ENCODE data around the gene INPP5A. TPM values are rescaled to one million over a fixed set of nuclear protein-coding genes. Genes with fewer than 3 reads are reported as not detected.

The INPP5A gene
- total RNA-seq, 2 donors from 2014 or later: 20.7 to 26.7 TPM

DNA sequence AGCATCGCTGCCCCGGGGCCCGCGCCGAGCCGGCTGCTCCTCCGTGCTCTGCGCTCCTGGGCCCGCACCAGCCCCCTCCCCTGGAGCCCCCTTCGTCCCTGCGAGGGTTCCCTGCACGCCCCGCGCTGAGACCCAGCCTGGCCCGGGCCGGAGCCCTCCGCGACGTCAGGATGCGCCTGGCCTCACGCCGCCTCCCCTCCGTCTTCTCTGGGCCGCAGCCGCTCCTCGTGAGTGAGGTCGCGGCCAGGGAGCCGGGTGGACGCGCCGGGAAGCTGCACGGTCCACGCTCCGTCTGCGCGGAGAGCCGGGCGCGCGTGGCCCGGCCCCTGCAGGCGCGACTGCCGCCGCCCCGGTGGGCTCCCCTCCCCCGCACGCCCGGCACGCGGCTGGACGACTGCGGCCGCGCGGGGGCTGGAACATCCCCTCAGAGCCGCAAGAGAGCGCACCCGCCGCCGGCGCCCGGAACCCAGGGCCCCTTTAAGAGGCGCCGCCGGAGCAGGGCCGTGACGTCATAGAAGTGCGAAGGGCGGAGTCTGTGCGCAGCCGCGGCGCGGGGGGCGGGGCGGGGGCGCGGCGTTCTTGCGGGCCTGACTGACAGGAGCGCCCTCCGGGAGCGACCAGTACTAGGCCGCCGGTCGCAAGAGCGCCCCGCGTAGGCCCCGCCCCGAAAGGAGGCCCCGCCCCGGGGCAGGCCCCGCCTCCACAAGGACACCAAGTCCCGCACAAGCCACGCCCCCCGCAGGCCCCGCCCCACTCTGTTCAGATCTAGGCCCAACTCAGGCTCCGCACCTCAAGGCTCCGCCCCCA is 507 bp upstream of the INPP5A start:
- Histone ChIP-seq H3K9ac (ENCODE audit: extremely low read depth, low read length, poor library complexity, severe bottlenecking) (peak overlapping the region; percentile 41), H3K4me1 (ENCODE audit: control insufficient read depth, insufficient read depth, low read length) (peaks cover 2% of the 10 kb centered on the region), H3K27me3 (ENCODE audit: control insufficient read depth, insufficient read depth, low read length, poor library complexity, severe bottlenecking) (no peaks in the 10 kb centered on the region), H3K27ac (ENCODE audit: low read depth, low read length) (peak overlapping the region; percentile 49), H3K9me3 (ENCODE audit: control insufficient read depth, low read length) (peaks cover 1% of the 10 kb centered on the region), H3K36me3 (ENCODE audit: control insufficient read depth, insufficient read depth, low read length) (no peaks in the 10 kb centered on the region), H3K4me3 (ENCODE audit: low read length) (peak overlapping the region; percentile 80)
- Mint-ChIP-seq H3K27me3 (ENCODE audit: insufficient read depth) (peaks cover 21% of the 10 kb centered on the region), H3K9me3 (peaks cover 5% of the 10 kb centered on the region), H3K36me3 (ENCODE audit: low read depth) (no peaks in the 10 kb centered on the region), H3K4me3 (peak overlapping the region; percentile 79), H3K27ac (no peak overlapping the region), H3K4me1 (peaks cover 33% of the 10 kb centered on the region)
- TF ChIP-seq, protein P1, sequence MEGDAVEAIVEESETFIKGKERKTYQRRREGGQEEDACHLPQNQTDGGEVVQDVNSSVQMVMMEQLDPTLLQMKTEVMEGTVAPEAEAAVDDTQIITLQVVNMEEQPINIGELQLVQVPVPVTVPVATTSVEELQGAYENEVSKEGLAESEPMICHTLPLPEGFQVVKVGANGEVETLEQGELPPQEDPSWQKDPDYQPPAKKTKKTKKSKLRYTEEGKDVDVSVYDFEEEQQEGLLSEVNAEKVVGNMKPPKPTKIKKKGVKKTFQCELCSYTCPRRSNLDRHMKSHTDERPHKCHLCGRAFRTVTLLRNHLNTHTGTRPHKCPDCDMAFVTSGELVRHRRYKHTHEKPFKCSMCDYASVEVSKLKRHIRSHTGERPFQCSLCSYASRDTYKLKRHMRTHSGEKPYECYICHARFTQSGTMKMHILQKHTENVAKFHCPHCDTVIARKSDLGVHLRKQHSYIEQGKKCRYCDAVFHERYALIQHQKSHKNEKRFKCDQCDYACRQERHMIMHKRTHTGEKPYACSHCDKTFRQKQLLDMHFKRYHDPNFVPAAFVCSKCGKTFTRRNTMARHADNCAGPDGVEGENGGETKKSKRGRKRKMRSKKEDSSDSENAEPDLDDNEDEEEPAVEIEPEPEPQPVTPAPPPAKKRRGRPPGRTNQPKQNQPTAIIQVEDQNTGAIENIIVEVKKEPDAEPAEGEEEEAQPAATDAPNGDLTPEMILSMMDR (conservative IDR thresholded peaks at IDR 0.05): peak; percentile 60
- peak; percentile 100 for DNase-seq
- WGBS, 2 experiments (ENCODE audit: insufficient coverage in 1 of 2, insufficient read length in 1 of 2): 0% methylated on average over 3 to 102 of the region's 102 CpGs

DNA sequence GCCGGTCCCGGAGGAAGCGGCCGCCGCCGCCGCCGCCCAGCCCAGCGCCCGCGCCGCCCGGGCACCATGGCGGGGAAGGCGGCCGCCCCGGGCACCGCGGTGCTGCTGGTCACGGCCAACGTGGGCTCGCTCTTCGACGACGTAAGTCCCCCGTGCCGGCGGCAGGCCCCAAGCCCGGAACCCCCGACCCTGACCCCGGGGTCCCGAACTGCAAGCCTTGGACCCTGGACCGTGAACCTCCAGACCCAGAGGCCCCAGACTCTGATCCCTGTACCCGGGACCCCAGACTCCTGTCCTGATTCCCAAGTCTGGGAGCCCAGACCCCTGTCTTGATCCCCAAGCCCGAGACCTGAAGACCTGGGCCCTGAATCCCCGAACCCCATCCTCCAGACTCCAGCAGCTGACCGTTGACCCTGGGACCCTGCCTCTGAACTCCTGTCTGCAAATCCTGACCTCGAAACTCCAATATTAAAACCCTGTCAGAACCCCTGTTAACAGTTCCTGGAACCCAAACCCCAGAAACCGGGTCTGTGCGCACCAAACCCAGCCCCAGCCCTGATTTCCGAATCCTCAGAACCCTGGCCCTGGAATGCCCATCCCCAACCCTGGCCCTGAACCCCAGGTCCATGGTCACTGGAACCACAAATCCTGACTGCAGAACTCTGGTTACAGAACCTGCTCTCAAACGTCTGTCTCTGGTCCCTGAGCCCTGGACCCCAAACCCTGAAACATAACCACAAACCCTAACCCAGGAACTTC is 623 bp downstream of the INPP5A start:
- Mint-ChIP-seq H3K27me3 (ENCODE audit: insufficient read depth) (peaks cover 16% of the 10 kb centered on the region), H3K27ac (peak overlapping the region; percentile 61), H3K4me1 (peaks cover 33% of the 10 kb centered on the region), H3K36me3 (ENCODE audit: low read depth) (peaks cover 1% of the 10 kb centered on the region), H3K9me3 (no peaks in the 10 kb centered on the region), H3K4me3 (peak overlapping the region; percentile 79)
- 14 to 20% methylated on average over 23 to 42 of the region's 42 CpGs for WGBS, 2 experiments (ENCODE audit: insufficient coverage in 1 of 2, insufficient read length in 1 of 2)
- Histone ChIP-seq H3K9ac (ENCODE audit: extremely low read depth, low read length, poor library complexity, severe bottlenecking) (peak overlapping the region; percentile 62), H3K27ac (ENCODE audit: low read depth, low read length) (no peak overlapping the region), H3K4me3 (ENCODE audit: low read length) (peak overlapping the region; percentile 90), H3K4me1 (ENCODE audit: control insufficient read depth, insufficient read depth, low read length) (peaks cover 2% of the 10 kb centered on the region), H3K27me3 (ENCODE audit: control insufficient read depth, insufficient read depth, low read length, poor library complexity, severe bottlenecking) (no peaks in the 10 kb centered on the region), H3K9me3 (ENCODE audit: control insufficient read depth, low read length) (no peaks in the 10 kb centered on the region), H3K36me3 (ENCODE audit: control insufficient read depth, insufficient read depth, low read length) (no peaks in the 10 kb centered on the region)
- TF ChIP-seq, protein P1 (conservative IDR thresholded peaks at IDR 0.05): no peak
- DNase-seq: peak; percentile 62

DNA sequence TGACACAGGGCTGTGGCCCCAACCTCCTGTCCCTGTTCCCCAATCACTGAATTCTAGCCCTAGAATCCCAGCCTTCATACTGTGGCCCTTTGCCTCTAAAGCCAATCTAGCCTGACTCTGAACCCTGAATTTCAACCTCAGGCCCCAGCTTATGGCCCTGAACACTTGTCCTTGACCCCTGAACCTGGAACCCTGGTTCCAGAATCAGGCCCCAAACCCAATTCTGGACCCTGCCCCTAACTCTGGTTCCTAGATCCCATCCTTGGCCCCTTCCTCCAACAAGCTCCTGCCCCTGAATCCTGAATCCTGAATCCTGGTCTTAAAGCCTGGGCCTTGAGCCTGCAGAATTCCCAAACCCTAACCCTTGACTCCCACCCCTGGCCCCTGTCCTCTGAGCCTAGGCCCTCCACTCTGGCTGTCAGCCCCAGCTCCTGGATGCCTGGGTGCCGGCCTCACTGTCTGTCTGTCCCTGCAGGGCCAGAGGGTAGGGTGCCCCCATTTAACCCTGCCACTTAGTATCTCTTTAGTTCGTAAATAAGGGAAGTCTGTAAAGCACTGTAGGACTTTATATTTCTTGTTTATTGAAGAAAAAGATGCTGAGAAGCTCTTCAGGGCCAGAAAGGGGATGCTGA is 1.3 kb downstream of the INPP5A start:
- H3K27me3 ChIP-seq (ENCODE audit: control insufficient read depth, insufficient read depth, low read length, poor library complexity, severe bottlenecking): no peaks in the 10 kb centered on the region
- Mint-ChIP-seq H3K27ac (no peak overlapping the region), H3K27me3 (ENCODE audit: insufficient read depth) (peaks cover 12% of the 10 kb centered on the region), H3K9me3 (no peaks in the 10 kb centered on the region), H3K4me1 (peaks cover 33% of the 10 kb centered on the region), H3K4me3 (peak overlapping the region; percentile 79), H3K36me3 (ENCODE audit: low read depth) (peaks cover 3% of the 10 kb centered on the region)
- H3K9ac ChIP-seq (ENCODE audit: extremely low read depth, low read length, poor library complexity, severe bottlenecking): peak overlapping the region; percentile 62
- H3K9me3 ChIP-seq (ENCODE audit: control insufficient read depth, low read length): no peaks in the 10 kb centered on the region
- TF ChIP-seq, protein P1 (conservative IDR thresholded peaks at IDR 0.05): no peak
- no peak for DNase-seq
- H3K4me1 ChIP-seq (ENCODE audit: control insufficient read depth, insufficient read depth, low read length): peaks cover 2% of the 10 kb centered on the region
- peak overlapping the region; percentile 90 for H3K4me3 ChIP-seq (ENCODE audit: low read length)
- WGBS, 2 experiments (ENCODE audit: insufficient coverage in 1 of 2, insufficient read length in 1 of 2): 88% methylated on average over 2 of the region's 2 CpGs; no CpG with 5 or more reads in 1 of the 2 experiments
- H3K36me3 ChIP-seq (ENCODE audit: control insufficient read depth, insufficient read depth, low read length): no peaks in the 10 kb centered on the region
- no peak overlapping the region for H3K27ac ChIP-seq (ENCODE audit: low read depth, low read length)
